Subcutaneous abdominal adipose tissue (tissue), 5 donors: ENCODE results near the gene RBM45.

Source experiments
- H3K27ac ChIP-seq: one replicate; pipeline ENCODE4 v1.7.0; 2013; ENCODE audit warnings: low read depth, mild to moderate bottlenecking, inconsistent platforms, low read length, moderate library complexity
- H3K27me3 ChIP-seq, 5 donors: one replicate each; pipeline ENCODE4 v1.7.0; 2013; ENCODE audit warnings: low read length in 5 of 5, inconsistent platforms in 1 of 5; ENCODE audit not compliant: control insufficient read depth in 5 of 5, insufficient read depth in 4 of 5
- H3K36me3 ChIP-seq, 5 donors: one replicate each; pipeline ENCODE4 v1.7.0; 2013; ENCODE audit warnings: low read length in 5 of 5; ENCODE audit not compliant: control insufficient read depth in 5 of 5, insufficient read depth in 5 of 5
- H3K4me1 ChIP-seq, 5 donors: one replicate each; pipeline ENCODE4 v1.7.0; 2013; ENCODE audit warnings: low read length in 5 of 5, mild to moderate bottlenecking in 3 of 5, moderate library complexity in 1 of 5; ENCODE audit not compliant: control insufficient read depth in 5 of 5, insufficient read depth in 5 of 5
- H3K4me3 ChIP-seq, 5 donors: one replicate each; pipeline ENCODE4 v1.7.0; 2013; ENCODE audit warnings: low read length in 5 of 5, low read depth in 1 of 5
- H3K9ac ChIP-seq, 5 donors: one replicate each; pipeline ENCODE4 v1.7.0; 2013; ENCODE audit warnings: low read length in 5 of 5, mild to moderate bottlenecking in 4 of 5, moderate library complexity in 3 of 5
- H3K9me3 ChIP-seq, 5 donors: one replicate each; pipeline ENCODE4 v1.7.0; 2013; ENCODE audit warnings: low read length in 5 of 5; ENCODE audit not compliant: control insufficient read depth in 5 of 5
- donor health status: healthy.
- donor health status: healthy.
- donor health status: healthy.
- donor health status: healthy.
- donor health status: healthy.

RBM45 gene

GRCh38 chr2:178123163-178123562, 10.9 kb downstream of the RBM45 start:
- Histone ChIP-seq H3K36me3 (peaks cover 42 to 56% (median 55%) of the 10 kb centered on the region in 5 donors), H3K9ac (no peak overlapping the region), H3K4me3 (no peak overlapping the region), H3K4me1 (peaks cover 0 to 6% (median 0%) of the 10 kb centered on the region in 5 donors), H3K27ac (no peak overlapping the region), H3K9me3 (no peaks in the 10 kb centered on the region), H3K27me3 (no peaks in the 10 kb centered on the region)

GRCh38 chr2:178125125-178125524, 12.9 kb downstream of the RBM45 start:
- Histone ChIP-seq H3K4me1 (peaks cover 0 to 6% (median 0%) of the 10 kb centered on the region in 5 donors), H3K9me3 (no peaks in the 10 kb centered on the region), H3K9ac (no peak overlapping the region), H3K36me3 (peaks cover 37 to 63% (median 60%) of the 10 kb centered on the region in 5 donors), H3K27me3 (no peaks in the 10 kb centered on the region), H3K4me3 (no peak overlapping the region), H3K27ac (no peak overlapping the region)

- Histone ChIP-seq H3K9ac (no peak overlapping the region), H3K36me3 (peaks cover 37 to 62% (median 57%) of the 10 kb centered on the region in 5 donors), H3K4me3 (no peak overlapping the region), H3K4me1 (peaks cover 0 to 6% (median 0%) of the 10 kb centered on the region in 5 donors), H3K9me3 (no peaks in the 10 kb centered on the region), H3K27me3 (no peaks in the 10 kb centered on the region), H3K27ac (no peak overlapping the region)
These were observed 13.6 kb downstream of the RBM45 start for GRCh38 chr2:178125862-178126261.

- H3K27ac ChIP-seq: no peak overlapping the region
- no peaks in the 10 kb centered on the region for H3K9me3 ChIP-seq
- peaks cover 13 to 40% (median 33%) of the 10 kb centered on the region in 5 donors for H3K36me3 ChIP-seq
- H3K9ac ChIP-seq: no peak overlapping the region
- peaks cover 0 to 6% (median 0%) of the 10 kb centered on the region in 5 donors for H3K4me1 ChIP-seq
- H3K27me3 ChIP-seq: no peaks in the 10 kb centered on the region
- no peak overlapping the region for H3K4me3 ChIP-seq
These were observed 16.8 kb downstream of the RBM45 start for GRCh38 chr2:178128836-178129630.

GRCh38 chr2:178136321-178137025, 24.2 kb downstream of the RBM45 start:
- H3K4me1 ChIP-seq: peaks cover 0 to 3% (median 0%) of the 10 kb centered on the region in 5 donors
- H3K36me3 ChIP-seq: peaks cover 7 to 23% (median 9%) of the 10 kb centered on the region in 5 donors
- no peak overlapping the region for H3K4me3 ChIP-seq
- H3K27me3 ChIP-seq: no peaks in the 10 kb centered on the region
- no peak overlapping the region for H3K27ac ChIP-seq
- H3K9me3 ChIP-seq: no peaks in the 10 kb centered on the region
- no peak overlapping the region for H3K9ac ChIP-seq

- H3K27me3 ChIP-seq: no peaks in the 10 kb centered on the region
- no peak overlapping the region for H3K9ac ChIP-seq
- H3K4me3 ChIP-seq: no peak overlapping the region
These were observed 30.2 kb downstream of the RBM45 start for GRCh38 chr2:178142274-178143065.

GRCh38 chr2:178143481-178143880, 31.2 kb downstream of the RBM45 start:
- Histone ChIP-seq H3K36me3 (no peaks in the 10 kb centered on the region), H3K27ac (no peak overlapping the region), H3K4me1 (peaks cover 0 to 3% (median 0%) of the 10 kb centered on the region in 5 donors), H3K4me3 (no peak overlapping the region), H3K9me3 (no peaks in the 10 kb centered on the region), H3K27me3 (no peaks in the 10 kb centered on the region), H3K9ac (no peak overlapping the region)

More at GRCh38 chr2:178142274-178143065, 30.2 kb downstream of the RBM45 start:
- Histone ChIP-seq H3K9me3 (no peaks in the 10 kb centered on the region), H3K27ac (no peak overlapping the region), H3K4me1 (peaks cover 0 to 3% (median 0%) of the 10 kb centered on the region in 5 donors), H3K36me3 (peaks cover 0 to under 1% (median 0%) of the 10 kb centered on the region in 5 donors)

- peaks cover 0 to 8% (median 7%) of the 10 kb centered on the region in 5 donors for H3K4me1 ChIP-seq
- no peaks in the 10 kb centered on the region for H3K27me3 ChIP-seq
- no peaks in the 10 kb centered on the region for H3K36me3 ChIP-seq
- H3K9ac ChIP-seq: no peak overlapping the region
- H3K27ac ChIP-seq: no peak overlapping the region
- no peak overlapping the region for H3K4me3 ChIP-seq
- H3K9me3 ChIP-seq: no peaks in the 10 kb centered on the region
These were observed 39.8 kb downstream of the RBM45 start for GRCh38 chr2:178152033-178152432.

- Histone ChIP-seq H3K27ac (no peak overlapping the region), H3K9me3 (no peaks in the 10 kb centered on the region), H3K4me3 (no peak overlapping the region), H3K4me1 (peaks cover 0 to 8% (median 7%) of the 10 kb centered on the region in 5 donors), H3K36me3 (no peaks in the 10 kb centered on the region), H3K27me3 (no peaks in the 10 kb centered on the region), H3K9ac (no peak overlapping the region)
These were observed 40.3 kb downstream of the RBM45 start for GRCh38 chr2:178152542-178152941.
